BJ (cell line): ENCODE measurements around the gene RPP25. TPM values are rescaled to one million over a fixed set of nuclear protein-coding genes. Genes with fewer than 3 reads are reported as not detected.

Experiments used
- CTCF ChIA-PET: fragments of 350-600 bp; formaldehyde crosslinking; extraction: SDS; loops from one replicate; lab custom pipeline; 2021; ENCODE audit warnings: antibody characterized with exemption, inconsistent platforms; lab: Yijun Ruan, JAX
- POLR2A ChIA-PET: fragments of 300-600 bp; sonication (Branson Sonifier 250); formaldehyde crosslinking; extraction: SDS; loops from one replicate; lab custom pipeline; 2021; ENCODE audit warnings: antibody characterized with exemption; lab: Charles Lee
- DNase-seq: peaks from one replicate; pipeline ENCODE4 v3.0.0-alpha.2; 2011; ENCODE audit warnings: low read depth
- H3K27me3 ChIP-seq: 2 replicates; pipeline ENCODE4 v1.6.0; 2011; ENCODE audit warnings: low read length; ENCODE audit not compliant: control insufficient read depth, insufficient read depth
- H3K36me3 ChIP-seq: 2 replicates; pipeline ENCODE4 v1.5.1; 2011; ENCODE audit warnings: low read length; ENCODE audit not compliant: control insufficient read depth, insufficient read depth
- H3K4me3 ChIP-seq: 2 replicates; pipeline ENCODE4 v1.5.1; 2011; ENCODE audit warnings: low read depth, mild to moderate bottlenecking, control low read depth, low read length
- CTCF ChIP-seq: IDR thresholded peaks from 2 replicates; pipeline ENCODE4 v1.5.1; 2011; ENCODE audit warnings: low read depth, mild to moderate bottlenecking, control low read depth, inconsistent platforms, low read length, moderate library complexity; ENCODE audit not compliant: insufficient read depth
- polyA plus RNA-seq: library from polyadenylated mRNA; depleted of rRNA; stranded (reverse); fragments of >200 nt; gene quantifications from 2 replicates; pipeline ENCODE4 v1.2.3, GENCODE V29; 2011

RPP25 gene
- polyA plus RNA-seq, 1 experiment = 1.3 TPM

DNA sequence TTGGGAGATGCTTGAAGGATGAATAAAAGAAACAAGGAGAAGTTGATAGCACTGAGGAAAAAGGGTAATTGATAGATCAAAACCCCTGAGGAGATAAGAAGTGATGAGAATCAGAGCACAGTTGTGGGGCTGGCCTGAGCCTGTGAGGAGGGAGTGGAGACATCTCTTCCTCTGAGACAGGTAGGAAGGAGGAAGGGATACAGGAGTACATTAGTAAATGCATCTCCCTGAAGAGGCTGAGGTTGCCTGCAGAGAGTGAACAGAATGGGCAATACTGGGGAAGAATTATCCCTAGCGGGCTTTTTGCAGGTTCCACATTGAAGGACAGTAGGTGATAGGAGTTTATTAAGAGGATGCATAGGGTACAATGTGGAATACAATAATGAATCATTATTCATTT lies 21.5 kb upstream of the RPP25 start:
- Histone ChIP-seq H3K4me3 (no peak overlapping the region), H3K36me3 (no peaks in the 10 kb centered on the region), H3K27me3 (peaks cover 3% of the 10 kb centered on the region; the same call in 1 of the 2 replicates)
- POLR2A ChIA-PET = interaction anchor here (0.5 kb wide), 1 partner anchor 380 kb away, joined by 5 read pairs; no protein-coding TSS in a partner anchor
- DNase-seq = no peak
- no peak for TF ChIP-seq CTCF
- CTCF ChIA-PET = interaction anchor here (0.7 to 1.4 kb wide), 3 partner anchors 14 to 41 kb away, joined by 3 to 4 read pairs (median 3); no protein-coding TSS in a partner anchor

DNA sequence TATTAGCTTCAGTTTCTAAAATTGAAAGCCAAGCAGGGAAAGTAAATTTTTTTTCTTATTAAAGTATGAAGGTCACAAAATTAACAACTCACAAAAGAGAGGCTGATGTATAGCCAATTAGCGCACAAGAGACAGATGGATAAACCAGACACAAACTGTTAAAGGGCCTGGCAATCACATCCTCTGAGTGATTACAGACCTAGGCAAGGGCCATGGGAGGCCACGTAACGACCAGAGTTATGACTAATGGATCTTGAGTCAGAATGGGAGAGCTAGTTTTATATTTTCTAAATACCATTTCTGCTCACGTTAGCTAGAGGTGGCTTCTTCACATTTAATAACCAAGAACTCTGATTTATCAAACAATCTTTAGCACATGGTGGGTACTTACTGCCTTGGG lies 21.0 kb upstream of the RPP25 start:
- DNase-seq = no peak
- CTCF ChIA-PET = interaction anchor here (0.7 to 1.2 kb wide), 2 partner anchors 14 to 41 kb away, joined by 3 read pairs; no protein-coding TSS in a partner anchor
- no peaks in the 10 kb centered on the region for H3K36me3 ChIP-seq
- H3K4me3 ChIP-seq = no peak overlapping the region
- no peak for TF ChIP-seq CTCF
- H3K27me3 ChIP-seq = peaks cover 3% of the 10 kb centered on the region; the same call in 1 of the 2 replicates
- POLR2A ChIA-PET = no interaction called here

- ChIA-PET POLR2A (no interaction called here), CTCF (no interaction called here)
Measured at GRCh38 chr15:74976159-74976558, 19.6 kb upstream of the RPP25 start.

DNA sequence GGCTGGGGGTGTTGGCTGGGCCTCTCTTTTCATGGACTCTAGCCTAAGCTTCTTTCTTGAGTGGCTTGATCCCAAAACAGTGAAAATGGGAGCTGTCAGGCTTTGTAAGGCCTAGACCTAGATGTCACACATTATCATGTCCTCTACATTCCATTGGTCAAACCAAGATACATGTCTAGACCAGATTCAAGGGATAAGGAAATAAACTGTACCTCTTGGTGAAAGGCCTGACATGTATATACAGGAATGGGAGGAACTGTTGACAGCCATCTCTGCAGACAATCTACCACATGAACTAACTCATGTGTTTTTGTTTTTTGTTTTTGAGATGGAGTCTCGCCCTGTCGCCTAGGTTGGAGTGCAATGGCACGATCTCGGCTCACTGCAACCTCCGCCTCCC lies 11.1 kb upstream of the RPP25 start:
- H3K36me3 ChIP-seq = no peaks in the 10 kb centered on the region
- CTCF ChIA-PET = interaction anchor here (0.9 to 3.0 kb wide), 2 partner anchors 17 to 21 kb away, joined by 4 to 11 read pairs; no protein-coding TSS in a partner anchor
- POLR2A ChIA-PET = no interaction called here
- no peak for DNase-seq
- H3K4me3 ChIP-seq = no peak overlapping the region
- no peaks in the 10 kb centered on the region for H3K27me3 ChIP-seq
- TF ChIP-seq CTCF = no peak

More at GRCh38 chr15:74976159-74976558, 19.6 kb upstream of the RPP25 start:
- no peak for TF ChIP-seq CTCF
- no peak for DNase-seq
- H3K36me3 ChIP-seq = no peaks in the 10 kb centered on the region
- H3K27me3 ChIP-seq = peaks cover 3% of the 10 kb centered on the region; the same call in 1 of the 2 replicates
- no peak overlapping the region for H3K4me3 ChIP-seq

DNA sequence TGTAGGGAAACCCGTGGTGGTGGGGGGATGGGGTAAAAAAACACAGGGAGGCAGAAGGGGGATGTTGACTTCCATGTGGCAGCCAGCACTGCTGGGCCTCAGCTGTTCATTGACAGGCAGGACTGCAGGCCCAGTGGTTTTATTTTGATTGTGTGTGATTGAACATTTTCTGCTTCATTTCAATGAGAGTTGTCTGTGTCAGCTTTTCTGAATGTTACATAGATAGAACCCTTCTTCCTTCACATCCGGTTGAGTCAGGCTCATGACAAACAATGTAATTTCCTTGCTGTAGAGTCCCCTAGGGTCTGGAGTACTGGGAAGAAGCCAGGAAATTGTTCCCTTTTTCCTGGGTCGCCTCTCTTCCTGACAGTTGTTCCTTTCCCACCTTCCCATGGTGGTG lies 8.2 kb upstream of the RPP25 start:
- Histone ChIP-seq H3K4me3 (no peak overlapping the region), H3K36me3 (no peaks in the 10 kb centered on the region), H3K27me3 (peaks cover 2% of the 10 kb centered on the region; the same call in 1 of the 2 replicates)
- no peak for DNase-seq
- CTCF ChIA-PET = interaction anchor here (0.9 to 1.9 kb wide), 3 partner anchors 8 to 13 kb away, joined by 3 to 7 read pairs (median 3); partner anchors contain the start of gene RPP25
- TF ChIP-seq CTCF = no peak
- POLR2A ChIA-PET = no interaction called here
